HCT116 (cell line): ENCODE results near the gene PLRG1. TPM values are rescaled to one million over a fixed set of nuclear protein-coding genes. Genes with fewer than 3 reads are reported as not detected.

Experiments
- ATAC-seq: fragments of 200-7000 bp; cut with Tn5 transposase; 2 replicates; pipeline ENCODE4 v1.9.1; 2020; ENCODE audit warnings: mild to moderate bottlenecking, moderate library complexity
- BruUV-seq: library from RNA; stranded (reverse); fragments of 400-500 nt; replicated peaks from 2 replicates; lab custom pipeline; 2021; lab: Mats Ljungman, UMichigan
- CTCF ChIA-PET: fragments of 300-600 bp; sonication (Branson Sonifier 250); formaldehyde crosslinking; loops from one replicate; lab custom pipeline; 2021; ENCODE audit warnings: antibody characterized with exemption; lab: Charles Lee
- POLR2A ChIA-PET: fragments of 300-600, 350-600 bp; sonication (Branson Sonifier 250); formaldehyde crosslinking; loops from one replicate; lab custom pipeline; 2021; ENCODE audit warnings: antibody characterized with exemption; lab: Charles Lee
- RAD21 ChIA-PET, 2 experiments: fragments of 300-600 bp; sonication (Branson Sonifier 250); formaldehyde crosslinking; loops; one replicate each; lab custom pipeline; 2023; ENCODE audit warnings: low total read pairs in 2 of 2; ENCODE audit not compliant: uncharacterized antibody in 2 of 2, unreplicated experiment in 2 of 2, low non-redundant PET in 1 of 2; lab: Charles Lee
- DNase-seq: peaks from one replicate; pipeline ENCODE4 v3.0.0-alpha.2; 2010; ENCODE audit warnings: low read depth, low spot score
- H2AFZ ChIP-seq: fragments of 200-600 bp; shearing (Covaris generic), sonication (generic); 2 replicates; pipeline ENCODE4 v1.6.1; 2017; ENCODE audit warnings: low read depth, mixed run types, mixed read lengths, antibody characterized with exemption, low read length; ENCODE audit not compliant: poor library complexity, severe bottlenecking
- H3K27ac ChIP-seq: 2 replicates; pipeline ENCODE4 v1.5.1; 2012; ENCODE audit warnings: low read depth, low read length
- H3K27me3 ChIP-seq: fragments of 200-600 bp; sonication (generic); 2 replicates; pipeline ENCODE4 v1.6.1; 2016; ENCODE audit warnings: mixed run types, low read length, mixed read lengths; ENCODE audit not compliant: insufficient read depth
- H3K36me3 ChIP-seq, 2 experiments: fragments of 200-500 bp in 1 of 2; fragments of 200-600 bp in 1 of 2; sonication (Bioruptor generic) in 1 of 2; sonication (generic) in 1 of 2; 2 replicates each; pipeline versions ENCODE4 v1.5.1 to v1.6.1; 2014 to 2016; ENCODE audit warnings: low read length in 2 of 2, inconsistent platforms in 1 of 2, mixed read lengths in 1 of 2, mixed run types in 1 of 2; ENCODE audit not compliant: insufficient read depth in 2 of 2, control insufficient read depth in 1 of 2
- H3K4me1 ChIP-seq, 2 experiments: fragments of 200-600 bp in 1 of 2; sonication (generic) in 1 of 2; 2 replicates each; pipeline versions ENCODE4 v1.5.1 to v1.6.1; 2012 to 2017; ENCODE audit warnings: low read length in 2 of 2, inconsistent platforms in 1 of 2, mild to moderate bottlenecking in 1 of 2, mixed read lengths in 1 of 2, mixed run types in 1 of 2, moderate library complexity in 1 of 2; ENCODE audit not compliant: insufficient read depth in 2 of 2, control insufficient read depth in 1 of 2
- H3K4me2 ChIP-seq: fragments of 200-600 bp; sonication (generic); 2 replicates; pipeline ENCODE4 v1.6.1; 2017; ENCODE audit warnings: mixed run types, low read length, mixed read lengths
- H3K4me3 ChIP-seq, 2 experiments: fragments of 200-600 bp in 1 of 2; sonication (generic) in 1 of 2; replicated peaks in 1 of 2; 2 replicates each; pipeline ENCODE4 v1.5.1; 2011 to 2016; ENCODE audit warnings: low read length in 2 of 2, control low read depth in 1 of 2, low read depth in 1 of 2, mild to moderate bottlenecking in 1 of 2, mixed read lengths in 1 of 2, mixed run types in 1 of 2
- H3K79me2 ChIP-seq: fragments of 200-600 bp; sonication (generic); 2 replicates; pipeline ENCODE4 v1.6.1; 2017; ENCODE audit warnings: mild to moderate bottlenecking, mixed run types, low read length, moderate library complexity, mixed read lengths; ENCODE audit not compliant: insufficient read depth
- H3K9ac ChIP-seq: fragments of 200-600 bp; sonication (generic); 2 replicates; pipeline ENCODE4 v1.6.1; 2016; ENCODE audit warnings: low read length, mixed read lengths
- H3K9me2 ChIP-seq: fragments of 200-600 bp; sonication (generic), shearing (Covaris generic); 2 replicates; pipeline ENCODE4 v1.6.1; 2017; ENCODE audit warnings: mixed run types, mild to moderate bottlenecking, moderate library complexity; ENCODE audit not compliant: insufficient read depth
- H3K9me3 ChIP-seq, 2 experiments: fragments of 200-500 bp in 1 of 2; fragments of 200-600 bp in 1 of 2; sonication (Bioruptor generic) in 1 of 2; sonication (generic) in 1 of 2; 2 replicates each; pipeline ENCODE4 v1.6.1; 2014 to 2017; ENCODE audit warnings: low read length in 2 of 2, mixed read lengths in 2 of 2, inconsistent platforms in 1 of 2, low read depth in 1 of 2, mild to moderate bottlenecking in 1 of 2, mixed run types in 1 of 2, moderate library complexity in 1 of 2; ENCODE audit not compliant: control insufficient read depth in 1 of 2, insufficient read depth in 1 of 2
- H4K20me1 ChIP-seq: fragments of 200-600 bp; sonication (generic), shearing (Covaris generic); 2 replicates; pipeline ENCODE4 v1.6.1; 2017; ENCODE audit warnings: mixed run types, mild to moderate bottlenecking, moderate library complexity; ENCODE audit not compliant: insufficient read depth
- ATF3 ChIP-seq: IDR thresholded peaks from 2 replicates; pipeline ENCODE4 v1.6.1; 2012
- EGR1 ChIP-seq: IDR thresholded peaks from 2 replicates; pipeline ENCODE4 v1.6.1; 2012; ENCODE audit warnings: low read depth
- ELF1 ChIP-seq: IDR thresholded peaks from 2 replicates; pipeline ENCODE4 v1.6.1; 2012; ENCODE audit warnings: low read depth, borderline replicate concordance
- FOSL1 ChIP-seq: IDR thresholded peaks from 2 replicates; pipeline ENCODE4 v1.6.1; 2012; ENCODE audit warnings: low read depth
- POLR2A ChIP-seq: IDR thresholded peaks from 2 replicates; pipeline ENCODE4 v1.7.0; 2011; ENCODE audit warnings: borderline replicate concordance; ENCODE audit not compliant: insufficient read depth, insufficient read length; ENCODE audit errors: extremely low read depth
- POLR2AphosphoS5 ChIP-seq: IDR thresholded peaks from 2 replicates; pipeline ENCODE4 v1.6.1; 2011; ENCODE audit warnings: mild to moderate bottlenecking, low read depth, low read length, moderate library complexity
- SIN3A ChIP-seq: IDR thresholded peaks from 2 replicates; pipeline ENCODE4 v1.6.1; 2012; ENCODE audit warnings: low read depth
- YY1 ChIP-seq: IDR thresholded peaks from 2 replicates; pipeline ENCODE4 v1.6.1; 2011; ENCODE audit warnings: low read length, low read depth, moderate library complexity, mild to moderate bottlenecking; ENCODE audit not compliant: insufficient replicate concordance; ENCODE audit errors: extremely low read depth
- ZNF274 ChIP-seq: fragments of 200-500 bp; sonication (Bioruptor generic); IDR thresholded peaks from 2 replicates; pipeline ENCODE4 v1.6.1; 2014; ENCODE audit warnings: mild to moderate bottlenecking, low read depth, low read length, inconsistent platforms
- intact Hi-C: fragments of 100-400 bp; cut with micrococcal nuclease; formaldehyde crosslinking; loops from 2 replicates; pipeline ENCODE4 v1.10.0; 2022
- total RNA-seq: library from RNA; stranded (reverse); gene quantifications from one replicate; pipeline ENCODE4 v1.2.1, GENCODE V29; 2021; ENCODE audit not compliant: unreplicated experiment
- TF ChIP-seq, protein P1 (sequence below): IDR thresholded peaks from 2 replicates; pipeline ENCODE4 v1.6.1; 2012

Gene PLRG1
- total RNA-seq, 1 experiment from 2014 or later, result 141 TPM

DNA sequence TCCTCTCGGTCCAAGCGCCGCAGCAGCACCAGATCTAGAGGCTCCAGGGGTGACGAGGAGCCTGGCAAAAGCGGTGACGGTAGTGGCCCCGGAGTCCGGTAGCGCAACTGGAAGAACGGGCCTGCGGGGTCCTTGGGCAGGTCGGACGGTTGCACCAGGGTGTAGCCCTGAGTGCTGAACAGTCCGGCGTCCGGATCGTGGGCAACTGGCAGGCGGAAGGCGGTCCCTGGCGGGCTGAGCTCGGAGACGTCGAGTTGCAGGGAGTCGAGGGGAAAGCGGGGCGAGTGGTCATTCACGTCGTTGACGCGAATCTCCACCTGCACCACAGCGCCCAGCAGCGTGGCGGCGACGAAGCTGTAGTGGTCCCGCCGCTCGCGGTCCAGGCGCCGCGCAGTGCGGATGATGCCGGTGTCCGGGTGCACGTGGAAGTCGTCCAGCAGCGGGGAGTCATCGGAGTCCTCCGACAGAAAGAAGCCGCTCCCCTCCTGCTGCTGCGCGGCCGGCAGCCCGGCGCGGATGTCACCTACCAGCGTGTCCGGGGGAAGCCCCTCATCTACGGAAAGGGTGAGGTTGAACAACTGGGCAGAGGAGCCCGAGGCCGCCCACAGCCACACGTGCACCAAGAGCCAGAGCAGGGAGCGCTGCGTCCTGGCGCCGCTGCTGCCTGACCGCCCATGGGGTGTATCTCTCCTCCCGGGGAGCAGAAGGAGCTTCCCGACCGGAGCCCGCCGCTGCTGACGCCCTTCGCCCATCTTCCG, 59.4 kb downstream of the PLRG1 start:
- no peaks in the 10 kb centered on the region for H3K4me1 ChIP-seq
- H3K79me2 ChIP-seq, result no peaks in the 10 kb centered on the region
- no peak overlapping the region for H3K4me3 ChIP-seq
- no peak overlapping the region for H3K4me2 ChIP-seq
- ATAC-seq (no peak), DNase-seq (no peak)
- H3K36me3 ChIP-seq, result no peaks in the 10 kb centered on the region
- no peak overlapping the region for H3K27ac ChIP-seq
- TF ChIP-seq POLR2A, result no peak
- TF ChIP-seq ZNF274, result no peak
- TF ChIP-seq, protein P1, sequence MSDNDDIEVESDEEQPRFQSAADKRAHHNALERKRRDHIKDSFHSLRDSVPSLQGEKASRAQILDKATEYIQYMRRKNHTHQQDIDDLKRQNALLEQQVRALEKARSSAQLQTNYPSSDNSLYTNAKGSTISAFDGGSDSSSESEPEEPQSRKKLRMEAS, result no peak
- TF ChIP-seq ATF3, result no peak
- TF ChIP-seq FOSL1, result no peak
- no peak for TF ChIP-seq EGR1
- TF ChIP-seq POLR2AphosphoS5, result no peak
- no peak for TF ChIP-seq ELF1
- H4K20me1 ChIP-seq, result no peaks in the 10 kb centered on the region
- ChIA-PET POLR2A (no interaction called here), CTCF (no interaction called here), RAD21 (no interaction called here)
- no TSS peak for BruUV-seq
- H3K27me3 ChIP-seq, result 0 out of 2 replicates have a peak, but pooled peaks cover 4% of the 10 kb centered on the region
- no peaks in the 10 kb centered on the region for H3K9me3 ChIP-seq
- H3K9me2 ChIP-seq, result no peaks in the 10 kb centered on the region
- intact Hi-C loops, result no loop called here
- no peak overlapping the region for H2AFZ ChIP-seq
- no peak overlapping the region for H3K9ac ChIP-seq

DNA sequence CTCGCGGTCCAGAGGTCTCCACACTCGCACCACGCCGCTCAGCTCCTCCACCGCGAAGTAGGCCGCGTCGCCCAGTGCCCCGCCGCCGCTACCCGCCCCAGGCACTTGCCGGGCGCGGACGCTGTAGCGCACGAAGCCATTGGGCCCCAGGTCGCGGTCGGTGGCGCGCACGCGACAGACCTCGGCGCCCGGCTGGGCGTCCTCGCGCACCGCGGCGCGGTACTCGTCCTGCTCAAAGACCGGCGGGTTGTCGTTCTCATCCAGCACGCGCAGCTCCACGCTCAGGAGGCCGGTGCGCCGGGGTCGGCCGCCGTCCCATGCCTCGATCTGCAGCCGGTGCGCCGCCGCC, 60.0 kb downstream of the PLRG1 start:
- H3K9ac ChIP-seq, result no peak overlapping the region
- RAD21 ChIA-PET, result no interaction called here
- no peak for DNase-seq
- H3K36me3 ChIP-seq, result no peaks in the 10 kb centered on the region
- no peak for ATAC-seq
- H3K9me2 ChIP-seq, result no peaks in the 10 kb centered on the region
- H3K27me3 ChIP-seq, result peaks cover 10% of the 10 kb centered on the region; the same call in 1 of the 2 replicates
- no peak overlapping the region for H3K4me2 ChIP-seq
- no peak overlapping the region for H3K27ac ChIP-seq
- H2AFZ ChIP-seq, result no peak overlapping the region
- no peaks in the 10 kb centered on the region for H3K9me3 ChIP-seq
- intact Hi-C loops, result no loop called here
- BruUV-seq, result no TSS peak
- no peak overlapping the region for H3K4me3 ChIP-seq
- no peak for TF ChIP-seq SIN3A
- no peak for TF ChIP-seq EGR1
- no peak for TF ChIP-seq YY1
- TF ChIP-seq FOSL1, result no peak
- H3K4me1 ChIP-seq, result no peaks in the 10 kb centered on the region
- no peaks in the 10 kb centered on the region for H3K79me2 ChIP-seq
- no peaks in the 10 kb centered on the region for H4K20me1 ChIP-seq
- POLR2A ChIA-PET, result no interaction called here
- CTCF ChIA-PET, result no interaction called here
